ENCODE results near the gene ZNF267.
A peak's percentile ranks its signal among the peaks of the same experiment; 100 is the strongest.
"Not testable (repeated sequence)": the region's sequence is repeated elsewhere in the genome, so short reads cannot be mapped to it uniquely, and the experiment has no call there.

ZNF267 gene

DNA sequence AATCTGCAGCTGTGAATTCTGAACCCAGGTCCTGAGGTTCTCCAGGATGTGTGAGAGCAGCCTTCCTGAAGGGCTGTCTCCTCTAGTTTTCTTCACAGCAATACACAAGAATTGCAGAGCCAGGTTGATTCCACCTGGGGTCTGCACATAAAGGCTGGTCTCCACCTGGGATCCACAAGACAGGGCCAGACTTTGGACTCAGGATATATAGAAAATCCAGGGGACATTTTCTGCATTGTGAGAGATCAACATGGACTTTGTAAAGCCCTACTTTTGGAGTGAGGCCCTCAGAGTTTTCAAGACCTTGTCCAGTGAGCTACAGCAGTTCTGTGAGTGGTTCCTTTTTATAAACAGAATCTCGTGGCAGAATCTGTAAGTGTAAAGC, 6.3 kb downstream of the ZNF267 start:
- DNase-seq (ENCODE audit: low read depth in 2 of 2), result no peak

DNA sequence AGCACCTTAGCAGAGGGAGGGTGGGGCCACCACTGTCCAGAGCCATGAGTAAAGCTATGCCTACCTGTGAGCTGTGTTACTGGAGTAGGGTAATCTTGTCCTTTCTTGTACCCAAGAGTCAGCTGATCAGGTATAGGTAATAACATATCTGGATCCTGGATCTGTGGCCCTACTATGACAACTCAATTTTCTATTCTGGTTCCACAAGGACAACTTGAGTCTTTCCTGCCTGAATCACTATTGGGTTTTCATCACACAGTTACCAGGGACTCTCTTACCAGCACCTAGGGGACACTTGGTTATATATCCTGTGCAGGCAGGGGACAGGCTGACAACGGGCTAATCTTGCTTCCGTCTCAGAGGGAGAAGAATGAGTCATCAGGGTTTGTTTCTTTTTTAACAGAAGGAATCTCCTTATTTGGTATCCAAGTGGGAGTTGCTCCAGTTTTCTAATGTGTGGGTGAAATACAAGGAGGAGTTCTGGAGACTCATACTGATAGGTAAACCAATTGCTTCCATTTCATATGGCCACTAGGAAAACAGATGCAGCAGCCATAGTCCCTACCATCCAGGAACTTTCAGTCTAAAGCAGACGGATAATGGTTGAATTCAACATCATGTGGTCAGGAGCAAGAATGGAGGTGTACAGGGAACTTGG, 6.8 kb downstream of the ZNF267 start:
- no peak for DNase-seq (ENCODE audit: low read depth in 2 of 2)

GRCh38 chr16:31886227-31886626, 12.6 kb downstream of the ZNF267 start:
- DNase-seq (ENCODE audit: low read depth in 2 of 2), result no peak

- no peak for DNase-seq (ENCODE audit: low read depth in 2 of 2)
Observed at GRCh38 chr16:31888735-31889134, 15.1 kb downstream of the ZNF267 start.

- not testable (repeated sequence) for DNase-seq (ENCODE audit: low read depth in 2 of 2)
Observed at GRCh38 chr16:31892111-31892510, 18.5 kb downstream of the ZNF267 start.

DNA sequence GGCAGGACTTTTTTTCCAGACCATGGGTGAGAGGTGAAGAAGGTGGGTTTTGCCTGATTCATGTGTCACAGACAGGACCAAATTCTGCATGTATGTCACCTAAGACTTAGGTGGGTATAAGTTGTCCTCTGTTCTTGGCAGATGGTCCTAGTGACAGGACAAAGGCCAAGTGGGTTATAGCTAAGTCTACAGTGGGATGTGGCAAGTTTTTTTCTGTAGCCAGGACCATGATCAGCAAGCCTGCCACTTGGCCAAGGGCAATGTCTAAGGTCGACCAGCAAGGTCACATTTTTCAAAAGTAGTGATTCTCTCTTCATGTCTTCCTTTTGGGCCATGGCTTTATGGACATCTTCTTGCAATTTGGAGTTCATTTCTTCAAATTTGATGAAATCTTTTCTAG, 20.2 kb downstream of the ZNF267 start:
- no peak for DNase-seq (ENCODE audit: low read depth in 2 of 2)

- DNase-seq (ENCODE audit: low read depth in 2 of 2), result no peak
Observed at GRCh38 chr16:31897283-31897682, 23.7 kb downstream of the ZNF267 start.

DNA sequence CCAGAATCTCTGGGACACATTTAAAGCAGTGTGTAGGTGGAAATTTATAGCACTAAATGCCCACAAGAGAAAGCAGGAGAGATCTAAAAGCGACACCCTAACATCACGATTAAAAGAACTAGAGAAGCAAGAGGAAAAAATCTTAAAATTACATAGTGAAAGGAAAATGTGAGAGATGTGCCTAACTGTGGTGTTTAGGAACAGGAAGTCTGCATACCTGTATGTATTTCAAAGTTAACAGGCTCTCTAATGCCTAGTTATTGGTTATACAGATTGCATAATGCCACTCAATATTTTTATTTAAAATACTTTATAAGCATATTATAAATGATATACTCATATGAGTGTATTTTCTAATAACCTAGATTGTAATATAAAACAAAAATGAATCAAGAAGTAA, 25.9 kb downstream of the ZNF267 start:
- DNase-seq (ENCODE audit: low read depth in 2 of 2), result no peak

GRCh38 chr16:31904571-31904970, 31.0 kb downstream of the ZNF267 start:
- not testable (repeated sequence) for DNase-seq (ENCODE audit: low read depth in 2 of 2)

- no peak for DNase-seq (ENCODE audit: low read depth in 2 of 2)
Observed at GRCh38 chr16:31913668-31914067, 40.1 kb downstream of the ZNF267 start.

DNA sequence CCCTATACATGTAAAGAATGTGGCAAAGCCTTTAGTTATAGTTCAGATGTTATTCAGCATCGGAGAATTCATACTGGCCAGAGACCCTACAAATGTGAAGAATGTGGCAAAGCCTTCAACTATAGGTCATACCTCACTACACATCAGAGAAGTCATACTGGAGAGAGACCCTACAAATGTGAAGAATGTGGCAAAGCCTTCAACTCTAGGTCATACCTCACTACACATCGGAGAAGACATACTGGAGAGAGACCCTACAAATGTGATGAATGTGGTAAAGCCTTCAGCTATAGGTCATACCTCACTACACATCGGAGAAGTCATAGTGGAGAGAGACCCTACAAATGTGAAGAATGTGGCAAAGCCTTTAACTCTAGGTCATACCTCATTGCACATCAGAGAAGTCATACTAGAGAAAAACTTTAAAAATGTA, 42.5 kb downstream of the ZNF267 start:
- no peak for DNase-seq (ENCODE audit: low read depth in 2 of 2)

- DNase-seq (ENCODE audit: low read depth in 2 of 2), result no peak
Observed at GRCh38 chr16:31920373-31920772, 46.8 kb downstream of the ZNF267 start.

DNA sequence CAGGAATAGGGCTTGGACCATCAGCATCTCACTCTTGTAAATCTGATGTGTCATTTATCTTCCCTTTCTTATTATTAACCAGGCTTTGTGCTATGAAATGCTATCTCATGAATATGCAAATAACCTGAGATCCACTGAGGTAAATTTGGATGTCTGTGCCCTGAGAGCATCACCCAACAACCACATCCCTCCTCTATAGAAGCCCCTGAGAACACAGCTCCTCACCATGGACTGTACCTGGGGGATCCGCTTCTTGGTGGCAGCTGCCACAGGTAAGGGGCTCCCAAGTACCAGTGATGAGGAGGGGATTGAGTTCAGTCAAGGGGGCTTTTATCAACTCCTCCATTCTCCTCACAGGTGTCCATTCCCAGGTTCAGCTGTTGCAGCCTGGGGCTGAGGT, 78.2 kb downstream of the ZNF267 start:
- not testable (repeated sequence) for DNase-seq (ENCODE audit: low read depth in 2 of 2)

DNA sequence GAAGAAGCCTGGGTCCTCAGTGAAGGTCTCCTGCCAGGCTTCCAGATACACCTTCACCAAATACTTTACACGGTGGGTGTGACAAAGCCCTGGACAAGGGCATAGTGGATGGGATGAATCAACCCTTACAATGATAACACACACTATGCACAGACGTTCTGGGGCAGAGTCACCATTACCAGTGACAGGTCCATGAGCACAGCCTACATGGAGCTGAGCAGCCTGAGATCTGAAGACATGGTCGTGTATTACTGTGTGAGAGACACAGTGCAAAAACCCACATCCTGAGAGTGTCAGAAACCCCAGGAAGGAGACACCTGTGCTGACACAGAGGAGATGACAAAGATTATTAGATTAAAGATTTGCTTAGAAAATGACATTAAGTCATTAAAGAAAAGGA, 78.6 kb downstream of the ZNF267 start:
- DNase-seq (ENCODE audit: low read depth in 2 of 2), result peak in 1 of 2 donors; percentile 2

DNA sequence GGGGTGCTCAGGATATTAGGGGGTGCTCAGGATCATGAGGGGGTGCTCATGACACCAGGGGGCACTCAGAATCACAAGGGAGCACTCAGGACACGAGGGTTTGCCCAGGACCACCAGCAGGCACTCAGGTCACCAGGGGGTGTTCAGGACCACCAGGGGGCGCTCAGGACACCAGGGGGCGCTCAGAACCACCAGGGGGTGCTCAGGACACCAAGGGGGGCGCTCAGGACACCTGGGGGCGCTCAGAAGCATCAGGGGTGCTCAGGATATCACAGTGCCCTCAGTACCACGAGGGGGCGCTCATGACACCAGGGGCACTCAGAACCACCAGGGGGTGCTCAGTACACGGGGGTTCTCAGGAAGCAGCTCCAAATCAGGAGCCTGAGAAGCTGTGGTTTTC, 82.6 kb downstream of the ZNF267 start:
- DNase-seq (ENCODE audit: low read depth in 2 of 2), result not testable (repeated sequence)

- DNase-seq (ENCODE audit: low read depth in 2 of 2), result not testable (repeated sequence)
Observed at GRCh38 chr16:31960186-31960910, 86.7 kb downstream of the ZNF267 start.

Data from activated CD4-positive, alpha-beta T cell treated with anti-CD3 and anti-CD28 coated beads for 24 hours (primary cell).